HCT116 (cell line): ENCODE measurements around the gene JCHAIN.

Experiments
- ATF3 ChIP-seq: IDR thresholded peaks from 2 replicates; pipeline ENCODE4 v1.6.1; 2012
- CBX3 ChIP-seq: IDR thresholded peaks from 2 replicates; pipeline ENCODE4 v1.6.1; 2012; ENCODE audit warnings: low read depth
- CEBPB ChIP-seq: IDR thresholded peaks from 2 replicates; pipeline ENCODE4 v1.6.1; 2012; ENCODE audit warnings: low read depth
- CTCF ChIP-seq, 3 experiments: fragments of 200-600 bp in 1 of 3; sonication (generic) in 1 of 3; IDR thresholded peaks in 2 of 3; conservative IDR thresholded peaks in 1 of 3; 2 replicates each; pipeline ENCODE4 v1.5.1; 2012 to 2017; ENCODE audit warnings: low read depth in 2 of 3, low read length in 2 of 3, antibody characterized with exemption in 1 of 3, borderline replicate concordance in 1 of 3, control low read depth in 1 of 3, mild to moderate bottlenecking in 1 of 3, mixed read lengths in 1 of 3, mixed run types in 1 of 3, moderate library complexity in 1 of 3; ENCODE audit not compliant: insufficient read depth in 1 of 3
- ELF1 ChIP-seq: IDR thresholded peaks from 2 replicates; pipeline ENCODE4 v1.6.1; 2012; ENCODE audit warnings: low read depth, borderline replicate concordance
- EZH2 ChIP-seq: fragments of 200-600 bp; sonication (generic); IDR thresholded peaks from 2 replicates; pipeline ENCODE4 v1.6.1; 2017; ENCODE audit warnings: antibody characterized with exemption, mixed run types
- POLR2A ChIP-seq: IDR thresholded peaks from 2 replicates; pipeline ENCODE4 v1.7.0; 2011; ENCODE audit warnings: borderline replicate concordance; ENCODE audit not compliant: insufficient read depth, insufficient read length; ENCODE audit errors: extremely low read depth
- POLR2AphosphoS5 ChIP-seq: IDR thresholded peaks from 2 replicates; pipeline ENCODE4 v1.6.1; 2011; ENCODE audit warnings: mild to moderate bottlenecking, low read depth, low read length, moderate library complexity
- RAD21 ChIP-seq: IDR thresholded peaks from 2 replicates; pipeline ENCODE4 v1.6.1; 2012; ENCODE audit warnings: low read depth, mild to moderate bottlenecking
- REST ChIP-seq: IDR thresholded peaks from 2 replicates; pipeline ENCODE4 v1.6.1; 2012; ENCODE audit warnings: low read depth
- SP1 ChIP-seq: IDR thresholded peaks from 2 replicates; pipeline ENCODE4 v1.6.1; 2012; ENCODE audit warnings: low read depth
- ZFX ChIP-seq: fragments of 450-650 bp; IDR thresholded peaks from 2 replicates; pipeline ENCODE4 v1.6.1; 2017

GRCh38 chr4:70715097-70715496 lies 48.8 kb upstream of the JCHAIN start:
- TF ChIP-seq CTCF (IDR thresholded peaks at IDR 0.05 in 2 of 3, conservative IDR thresholded peaks at IDR 0.05 in 1 of 3; ENCODE audit: borderline replicate concordance in 1 of 3, insufficient read depth in 1 of 3, low read depth in 2 of 3, low read length in 2 of 3): no peak
- TF ChIP-seq RAD21: no peak
- TF ChIP-seq POLR2AphosphoS5: no peak
- no peak for TF ChIP-seq EZH2
- no peak for TF ChIP-seq CBX3
- no peak for TF ChIP-seq ATF3
- TF ChIP-seq CEBPB: 0 out of 2 replicates have a peak, but pooled peaks have one; percentile 30
- no peak for TF ChIP-seq ZFX
- no peak for TF ChIP-seq POLR2A
- no peak for TF ChIP-seq REST
- no peak for TF ChIP-seq SP1
- no peak for TF ChIP-seq ELF1
